ENCODE measurements around the gene VWA3B. TPM values are rescaled to one million over a fixed set of nuclear protein-coding genes. Genes with fewer than 3 reads are reported as not detected.
"Not testable (repeated sequence)": the region's sequence is repeated elsewhere in the genome, so short reads cannot be mapped to it uniquely, and the experiment has no call there.

The VWA3B gene
- total and polyA plus RNA-seq, 2 of the 4 experiments (the other 2 are of a cell fraction) = not detected

DNA sequence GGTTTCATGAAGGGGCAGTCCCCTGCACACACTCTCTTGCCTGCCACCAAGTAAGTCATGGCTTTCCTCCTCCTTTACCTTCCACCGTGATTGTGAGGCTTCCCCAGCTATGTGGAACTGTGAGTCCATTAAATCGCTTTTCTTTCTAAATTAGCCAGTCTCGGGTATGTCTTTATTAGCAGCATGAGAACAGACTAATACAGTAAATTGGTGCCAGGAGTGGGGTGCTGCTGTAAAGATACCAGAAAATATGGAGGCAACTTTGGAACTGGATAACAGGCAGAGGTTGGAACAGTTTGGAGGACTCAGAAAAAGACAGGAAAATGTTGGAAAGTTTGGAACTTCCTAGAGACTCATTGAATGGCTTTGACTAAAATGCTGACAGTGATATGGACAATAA is 233.2 kb downstream of the VWA3B start:
- H2AK5ac ChIP-seq (ENCODE audit: low read depth, low read length); H3K4me2 ChIP-seq (ENCODE audit: low read depth, low read length); H2BK20ac ChIP-seq (ENCODE audit: low read depth, low read length); H2AFZ ChIP-seq (replicated peaks; ENCODE audit: low read length, poor library complexity); dilution Hi-C loops (cut with HindIII; ENCODE audit: low sequenced_read_pairs, unreplicated experiment); DNase-seq; H3K9me1 ChIP-seq (ENCODE audit: insufficient read depth, low read length); H4K91ac ChIP-seq (ENCODE audit: insufficient read depth, low read depth, low read length); H3K27ac ChIP-seq (ENCODE audit: insufficient read depth, low read length); H3K4ac ChIP-seq (ENCODE audit: low read depth, low read length); H3K4me1 ChIP-seq (ENCODE audit: control insufficient read depth, insufficient read depth, low read length); H3K56ac ChIP-seq (ENCODE audit: extremely low read depth, insufficient read depth, low read length); H3K9ac ChIP-seq (ENCODE audit: low read depth, low read length); H4K5ac ChIP-seq (ENCODE audit: low read depth, low read length); H4K8ac ChIP-seq (ENCODE audit: low read depth in 2 of 2, low read length in 2 of 2); CTCF ChIA-PET; ATAC-seq (ENCODE audit: low read depth); H2AK9ac ChIP-seq (replicated peaks; ENCODE audit: low read depth, low read length, poor library complexity); H3K18ac ChIP-seq (ENCODE audit: low read depth, low read length); H2BK15ac ChIP-seq (ENCODE audit: low read depth, low read length); H3K4me3 ChIP-seq (ENCODE audit: insufficient read depth, low read depth, low read length); H3K36me3 ChIP-seq (ENCODE audit: control insufficient read depth, insufficient read depth, low read length); H3K27me3 ChIP-seq (ENCODE audit: control insufficient read depth, insufficient read depth, low read length); intact Hi-C loops (cut with micrococcal nuclease); H4K20me1 ChIP-seq (ENCODE audit: insufficient read depth, low read length); POLR2A ChIA-PET (ENCODE audit: unreplicated experiment); H2BK120ac ChIP-seq (ENCODE audit: low read depth, low read length); H3K79me1 ChIP-seq (ENCODE audit: low read depth in 1 of 2, low read length in 2 of 2); H3K14ac ChIP-seq (replicated peaks; ENCODE audit: low read depth, low read length); H3K23ac ChIP-seq (ENCODE audit: low read depth, low read length); in situ Hi-C loops (cut with MboI; ENCODE audit: low sequenced_read_pairs); H2BK5ac ChIP-seq (ENCODE audit: low read depth, low read length, poor library complexity, severe bottlenecking); H3K9me3 ChIP-seq (ENCODE audit: control insufficient read depth, insufficient read depth, low read length); BruUV-seq (replicated peaks): not testable (repeated sequence)
- no CpG with 5 or more reads among the region's 3 CpGs for WGBS, 2 experiments (ENCODE audit: extremely low coverage in 2 of 2, insufficient read length in 1 of 2)

All from IMR-90 (cell line).